SH-SY5Y (cell line): ENCODE data around the gene SOX6.

Experiments
- GATA2 ChIP-seq: IDR thresholded peaks from 2 replicates; pipeline ENCODE4 v1.6.1; 2011; ENCODE audit warnings: mild to moderate bottlenecking, low read depth, low read length
- GATA3 ChIP-seq: IDR thresholded peaks from 2 replicates; pipeline ENCODE4 v1.6.1; 2011; ENCODE audit warnings: low read depth, mild to moderate bottlenecking, low read length, moderate library complexity

- TF ChIP-seq GATA2: no peak
- TF ChIP-seq GATA3: no peak
These were observed 429.0 kb downstream of the SOX6 start for GRCh38 chr11:15927196-15927863.
